ENCODE measurements around the gene UBXN4. TPM values are rescaled to one million over a fixed set of nuclear protein-coding genes. Genes with fewer than 3 reads are reported as not detected.

Gene UBXN4
- total RNA-seq, 3 donors from 2014 or later (not counting 1 experiment from before 2014, with no cell fraction given), result 129 to 153 (median 150) TPM

DNA sequence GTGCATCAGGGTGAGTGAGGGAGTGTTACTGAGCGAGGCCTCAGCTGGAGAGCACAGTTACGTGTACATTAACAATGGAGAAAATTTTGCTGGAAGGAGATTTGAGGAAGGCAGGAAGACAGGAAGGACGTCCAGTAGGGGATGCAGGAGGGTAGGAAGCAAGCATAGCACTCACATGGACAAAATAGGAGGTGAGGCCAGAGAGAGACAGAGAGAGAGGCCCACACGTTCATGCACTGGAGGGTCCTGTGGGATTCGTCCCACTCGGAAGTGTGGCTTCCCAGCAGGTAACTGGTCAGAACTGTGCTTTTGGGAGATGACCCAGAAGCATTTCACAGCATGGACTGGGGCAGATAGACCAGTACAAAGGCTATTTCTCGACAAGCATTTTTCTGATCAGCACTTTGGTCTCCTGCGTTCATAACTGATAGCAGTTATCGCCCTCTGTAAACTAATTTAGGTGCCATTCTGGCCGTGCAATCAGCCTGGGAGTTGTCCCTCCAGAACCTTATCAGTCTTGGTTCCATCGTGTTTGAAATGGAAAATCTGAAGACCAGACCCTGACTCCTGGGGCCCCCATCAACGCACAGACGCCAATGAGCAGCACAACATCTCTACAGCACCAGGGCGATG lies 89.6 kb downstream of the UBXN4 start:
- no peak overlapping the region for H3K27ac Mint-ChIP-seq
- no peak for DNase-seq

DNA sequence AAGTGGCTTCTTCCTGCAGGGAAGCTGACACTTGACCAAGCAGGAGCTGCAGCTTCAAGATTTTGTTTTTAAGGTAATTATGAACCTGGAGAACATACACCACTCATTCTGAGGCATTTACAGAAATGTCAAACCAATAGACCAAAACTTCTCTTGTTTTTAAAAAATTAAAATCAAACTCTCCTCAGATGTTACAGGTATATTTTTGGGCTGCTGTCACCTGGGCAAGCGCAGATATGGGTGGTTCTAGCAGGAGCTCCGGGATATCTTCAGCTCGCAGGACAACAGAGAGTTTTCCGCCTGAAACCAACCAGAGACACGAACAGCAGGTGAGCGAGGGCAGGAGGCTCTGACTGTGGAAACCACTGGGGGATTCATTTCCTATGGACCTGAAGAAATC lies 91.2 kb downstream of the UBXN4 start:
- H3K9me3 Mint-ChIP-seq, result no peaks in the 10 kb centered on the region
- Histone ChIP-seq H3K27me3 (ENCODE audit: control insufficient read depth, insufficient read depth, low read length) (no peaks in the 10 kb centered on the region), H3K36me3 (ENCODE audit: control insufficient read depth, insufficient read depth, low read length) (no peaks in the 10 kb centered on the region), H3K4me1 (ENCODE audit: control insufficient read depth, insufficient read depth, low read length) (no peaks in the 10 kb centered on the region), H3K4me3 (ENCODE audit: low read length) (no peak overlapping the region), H3K27ac (ENCODE audit: low read length) (no peak overlapping the region), H3K9me3 (ENCODE audit: control insufficient read depth, insufficient read depth, low read length) (no peaks in the 10 kb centered on the region)
- no peaks in the 10 kb centered on the region for H3K4me1 Mint-ChIP-seq
- intact Hi-C loops (cut with micrococcal nuclease), result no loop called here
- ATAC-seq, result no peak
- DNase-seq, result no peak
- no peaks in the 10 kb centered on the region for H3K27me3 Mint-ChIP-seq (ENCODE audit: low read depth in 2 of 2)
- no peak overlapping the region for H3K4me3 Mint-ChIP-seq
- 86% methylated on average over 6 of the region's 6 CpGs for WGBS (ENCODE audit: insufficient coverage)
- no peak overlapping the region for H3K27ac Mint-ChIP-seq
- TF ChIP-seq, protein P1, sequence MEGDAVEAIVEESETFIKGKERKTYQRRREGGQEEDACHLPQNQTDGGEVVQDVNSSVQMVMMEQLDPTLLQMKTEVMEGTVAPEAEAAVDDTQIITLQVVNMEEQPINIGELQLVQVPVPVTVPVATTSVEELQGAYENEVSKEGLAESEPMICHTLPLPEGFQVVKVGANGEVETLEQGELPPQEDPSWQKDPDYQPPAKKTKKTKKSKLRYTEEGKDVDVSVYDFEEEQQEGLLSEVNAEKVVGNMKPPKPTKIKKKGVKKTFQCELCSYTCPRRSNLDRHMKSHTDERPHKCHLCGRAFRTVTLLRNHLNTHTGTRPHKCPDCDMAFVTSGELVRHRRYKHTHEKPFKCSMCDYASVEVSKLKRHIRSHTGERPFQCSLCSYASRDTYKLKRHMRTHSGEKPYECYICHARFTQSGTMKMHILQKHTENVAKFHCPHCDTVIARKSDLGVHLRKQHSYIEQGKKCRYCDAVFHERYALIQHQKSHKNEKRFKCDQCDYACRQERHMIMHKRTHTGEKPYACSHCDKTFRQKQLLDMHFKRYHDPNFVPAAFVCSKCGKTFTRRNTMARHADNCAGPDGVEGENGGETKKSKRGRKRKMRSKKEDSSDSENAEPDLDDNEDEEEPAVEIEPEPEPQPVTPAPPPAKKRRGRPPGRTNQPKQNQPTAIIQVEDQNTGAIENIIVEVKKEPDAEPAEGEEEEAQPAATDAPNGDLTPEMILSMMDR (IDR thresholded peaks at IDR 0.05), result no peak
- no peaks in the 10 kb centered on the region for H3K36me3 Mint-ChIP-seq

More for the DNA sequence above, 89.6 kb downstream of the UBXN4 start:
- 85% methylated on average over 14 of the region's 14 CpGs for WGBS (ENCODE audit: insufficient coverage)
- no peaks in the 10 kb centered on the region for H3K4me1 Mint-ChIP-seq
- no peaks in the 10 kb centered on the region for H3K27me3 Mint-ChIP-seq (ENCODE audit: low read depth in 2 of 2)
- no peaks in the 10 kb centered on the region for H3K4me1 ChIP-seq (ENCODE audit: control insufficient read depth, insufficient read depth, low read length)
- no peaks in the 10 kb centered on the region for H3K36me3 ChIP-seq (ENCODE audit: control insufficient read depth, insufficient read depth, low read length)
- H3K27me3 ChIP-seq (ENCODE audit: control insufficient read depth, insufficient read depth, low read length), result no peaks in the 10 kb centered on the region
- H3K4me3 Mint-ChIP-seq, result no peak overlapping the region
- no peaks in the 10 kb centered on the region for H3K9me3 ChIP-seq (ENCODE audit: control insufficient read depth, insufficient read depth, low read length)
- H3K9me3 Mint-ChIP-seq, result no peaks in the 10 kb centered on the region
- no peak overlapping the region for H3K4me3 ChIP-seq (ENCODE audit: low read length)
- H3K27ac ChIP-seq (ENCODE audit: low read length), result no peak overlapping the region
- intact Hi-C loops (cut with micrococcal nuclease), result no loop called here
- H3K36me3 Mint-ChIP-seq, result no peaks in the 10 kb centered on the region
- no peak for ATAC-seq
- TF ChIP-seq, protein P1 (IDR thresholded peaks at IDR 0.05), result no peak

Other genes starting within 250 kb of the UBXN4 start
- gene ZRANB3, start 210.6 kb upstream of the UBXN4 start, total RNA-seq, result 1 to 10 TPM; 5.0 to 7.7 (median 5.3) TPM
- gene R3HDM1, start 210.4 kb upstream of the UBXN4 start, total RNA-seq, result 10 to 100 TPM; 34.9 to 48.6 (median 39.7) TPM
- gene LCT, start 95.3 kb downstream of the UBXN4 start, total RNA-seq, result under 1 TPM in 1 of 3 donors, not detected in 2; 0.05 TPM
- 10 to 100 TPM; 12.6 to 19.4 (median 15.9) TPM for gene MCM6, start 134.6 kb downstream of the UBXN4 start, total RNA-seq
- gene DARS1, start 243.8 kb downstream of the UBXN4 start, total RNA-seq, result 10 to 100 TPM; 28.4 to 31.3 (median 30.3) TPM

Data from natural killer cell (primary cell).